ENCODE measurements around the gene KRT9.

Gene KRT9

DNA sequence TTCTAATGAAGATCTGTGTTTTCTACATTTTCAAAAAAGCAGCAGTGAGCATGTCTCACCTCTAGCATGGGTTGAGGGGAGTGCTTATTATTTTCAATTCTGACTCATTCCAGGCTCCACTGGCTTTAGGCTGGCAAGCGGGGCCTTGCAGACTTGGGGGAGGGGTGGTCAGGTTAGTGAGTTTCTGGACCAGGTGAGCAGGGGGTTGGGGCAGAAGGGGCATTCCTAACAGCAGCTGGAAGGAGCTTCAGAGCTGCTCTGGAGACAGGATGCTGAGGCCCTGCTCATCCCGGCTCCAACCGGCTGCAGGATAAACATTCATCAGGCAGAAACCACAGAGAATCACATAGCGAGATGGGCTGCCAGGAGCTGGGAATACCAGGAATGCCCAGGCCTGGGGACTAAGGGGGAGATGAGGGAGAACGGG lies 33.3 kb downstream of the KRT9 start:
- TF ChIP-seq, protein P1, sequence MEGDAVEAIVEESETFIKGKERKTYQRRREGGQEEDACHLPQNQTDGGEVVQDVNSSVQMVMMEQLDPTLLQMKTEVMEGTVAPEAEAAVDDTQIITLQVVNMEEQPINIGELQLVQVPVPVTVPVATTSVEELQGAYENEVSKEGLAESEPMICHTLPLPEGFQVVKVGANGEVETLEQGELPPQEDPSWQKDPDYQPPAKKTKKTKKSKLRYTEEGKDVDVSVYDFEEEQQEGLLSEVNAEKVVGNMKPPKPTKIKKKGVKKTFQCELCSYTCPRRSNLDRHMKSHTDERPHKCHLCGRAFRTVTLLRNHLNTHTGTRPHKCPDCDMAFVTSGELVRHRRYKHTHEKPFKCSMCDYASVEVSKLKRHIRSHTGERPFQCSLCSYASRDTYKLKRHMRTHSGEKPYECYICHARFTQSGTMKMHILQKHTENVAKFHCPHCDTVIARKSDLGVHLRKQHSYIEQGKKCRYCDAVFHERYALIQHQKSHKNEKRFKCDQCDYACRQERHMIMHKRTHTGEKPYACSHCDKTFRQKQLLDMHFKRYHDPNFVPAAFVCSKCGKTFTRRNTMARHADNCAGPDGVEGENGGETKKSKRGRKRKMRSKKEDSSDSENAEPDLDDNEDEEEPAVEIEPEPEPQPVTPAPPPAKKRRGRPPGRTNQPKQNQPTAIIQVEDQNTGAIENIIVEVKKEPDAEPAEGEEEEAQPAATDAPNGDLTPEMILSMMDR (IDR thresholded peaks at IDR 0.05) = no peak

DNA sequence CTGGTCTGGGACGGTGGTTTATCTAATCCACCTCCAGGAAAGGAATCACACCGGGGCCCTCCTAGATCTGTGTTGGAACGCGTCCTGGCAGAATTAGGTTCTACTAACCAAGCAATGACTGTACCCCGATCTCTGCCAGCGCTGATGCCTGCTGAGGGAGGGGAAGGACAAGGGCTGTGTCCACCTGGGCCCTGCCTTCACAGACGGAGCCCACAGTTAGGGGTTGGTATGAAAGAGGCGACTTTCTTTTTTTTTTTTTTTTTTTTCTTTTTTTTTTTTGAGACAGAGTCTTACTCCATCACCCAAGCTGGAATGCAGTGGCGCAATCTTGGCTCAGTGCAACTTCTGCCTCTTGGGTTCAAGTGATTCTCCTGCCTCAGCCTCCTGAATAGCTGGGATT lies 33.9 kb downstream of the KRT9 start:
- TF ChIP-seq, protein P1 (IDR thresholded peaks at IDR 0.05) = no peak

DNA sequence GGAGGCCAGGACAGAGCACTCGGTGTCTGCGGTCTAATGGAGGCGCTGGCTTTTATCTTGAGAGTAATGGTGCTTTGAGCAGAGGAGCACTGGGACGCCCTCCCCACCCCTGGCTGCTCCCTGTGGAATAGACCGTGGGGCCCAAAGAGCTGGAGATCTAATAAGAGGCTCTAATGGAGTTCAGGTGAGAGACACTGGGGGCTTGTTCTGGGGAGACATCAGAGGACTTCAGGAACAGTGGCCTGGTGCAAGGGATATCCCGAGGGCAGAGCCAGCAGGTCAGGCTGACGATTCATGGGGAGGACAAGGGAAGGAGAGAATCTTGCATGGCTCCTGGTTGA lies 34.3 kb downstream of the KRT9 start:
- TF ChIP-seq, protein P1 (IDR thresholded peaks at IDR 0.05) = no peak

DNA sequence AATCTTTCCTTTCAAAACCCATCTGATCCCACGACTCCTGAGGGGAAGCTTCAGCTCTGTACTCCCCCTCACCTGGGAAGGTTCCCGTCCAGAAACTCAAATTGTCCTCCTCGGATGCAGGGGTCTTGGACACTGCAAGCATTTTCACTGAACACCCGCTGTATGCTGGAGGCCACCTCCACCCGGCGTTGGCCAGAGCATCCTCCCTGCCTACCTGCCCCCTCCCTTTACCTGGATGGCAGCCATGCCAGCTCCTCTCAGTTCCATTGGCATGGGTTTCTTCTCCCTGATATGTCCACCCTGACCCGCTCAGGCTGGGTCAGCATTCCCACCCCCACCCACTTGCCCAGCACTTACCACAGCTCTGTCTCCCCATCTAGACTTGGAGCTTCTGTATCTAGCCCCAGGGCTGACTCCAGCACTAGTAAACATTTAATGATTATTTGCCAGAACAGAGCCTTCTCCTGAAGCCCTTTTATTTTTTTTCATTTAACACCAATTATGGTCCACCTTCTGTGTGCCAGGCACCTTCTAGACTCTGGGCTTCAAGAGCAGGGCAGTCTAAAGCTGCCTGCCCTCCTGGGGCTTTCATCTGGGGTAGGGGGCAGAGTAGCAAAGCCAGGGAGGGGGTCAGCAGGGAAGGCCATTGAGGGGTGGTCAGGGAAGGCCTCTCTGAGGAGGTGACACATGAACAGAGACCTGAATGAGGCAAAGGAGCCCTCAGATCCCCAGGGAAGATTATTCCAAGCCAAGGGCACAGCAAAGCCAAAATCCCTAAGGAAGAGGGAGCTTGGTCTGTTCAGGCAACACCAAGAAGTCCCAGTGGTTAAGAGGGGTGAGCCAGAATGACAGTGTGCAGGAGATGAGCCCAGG lies 34.9 kb downstream of the KRT9 start:
- TF ChIP-seq, protein P1 (IDR thresholded peaks at IDR 0.05) = no peak

DNA sequence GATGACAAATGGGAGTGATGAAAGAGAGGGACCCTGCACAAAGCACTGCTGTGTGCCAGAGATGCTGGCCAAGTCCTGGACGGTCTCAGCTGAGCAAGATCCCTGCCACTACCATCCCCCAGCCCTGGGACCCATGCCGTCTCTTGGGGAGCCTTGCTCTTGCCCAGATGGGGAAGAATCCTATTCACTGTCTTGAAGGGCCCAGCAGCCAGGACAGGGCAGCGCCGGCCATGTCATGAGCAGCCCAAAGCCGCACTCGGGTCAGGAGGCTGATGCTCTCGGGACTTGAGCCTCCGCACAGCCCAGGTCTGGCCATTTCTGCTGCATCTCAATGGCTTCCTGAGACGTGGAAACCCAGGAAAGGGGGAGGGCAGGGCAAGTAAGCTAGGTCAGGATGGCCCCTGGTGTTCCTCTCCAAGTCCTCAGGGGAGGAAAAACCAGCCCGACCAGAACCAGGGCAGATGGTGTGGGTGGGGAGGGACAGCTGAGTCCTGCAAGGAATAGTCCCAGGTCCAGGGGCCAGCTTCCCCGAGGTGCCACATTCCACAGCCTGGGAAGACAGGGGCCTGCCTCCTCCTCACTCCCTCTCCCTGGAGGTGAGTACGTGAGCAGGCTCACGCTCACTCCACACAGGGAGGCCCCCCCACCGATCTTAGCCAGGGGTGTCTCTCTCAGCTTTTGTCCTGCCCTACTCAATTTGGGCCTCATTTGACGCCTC lies 35.9 kb downstream of the KRT9 start:
- TF ChIP-seq, protein P1 (IDR thresholded peaks at IDR 0.05) = no peak

DNA sequence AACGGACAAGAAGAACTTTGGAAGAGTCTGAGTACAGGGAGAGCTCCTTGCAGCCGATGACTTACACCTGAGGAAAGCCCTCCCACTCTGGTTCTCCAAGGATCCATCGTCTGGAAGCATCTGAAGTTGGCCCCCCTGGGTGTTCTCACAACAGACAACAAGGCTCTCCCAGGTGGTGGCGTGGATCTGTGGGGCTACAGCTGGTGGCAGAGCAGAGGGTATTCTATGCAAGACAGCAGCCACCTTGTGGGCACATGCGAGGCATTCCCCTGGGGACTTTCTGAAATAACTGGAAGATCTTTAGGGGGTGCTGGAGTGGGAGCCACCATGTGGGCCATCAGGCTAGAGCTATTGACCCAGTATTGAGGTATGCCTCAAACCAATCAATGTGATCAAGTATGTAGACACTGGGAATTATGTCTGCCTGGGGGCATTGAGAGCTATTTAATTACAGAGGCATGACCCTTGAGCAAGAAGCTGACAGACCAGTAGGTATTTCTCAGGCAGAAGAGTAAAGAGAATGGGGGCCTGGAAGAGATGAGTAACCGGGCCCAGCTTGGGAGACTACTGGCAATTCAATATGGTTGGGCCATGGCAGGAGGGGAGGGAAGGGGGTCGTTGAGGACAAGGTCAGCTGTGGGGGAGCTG lies 36.8 kb downstream of the KRT9 start:
- TF ChIP-seq, protein P1 (IDR thresholded peaks at IDR 0.05) = no peak

DNA sequence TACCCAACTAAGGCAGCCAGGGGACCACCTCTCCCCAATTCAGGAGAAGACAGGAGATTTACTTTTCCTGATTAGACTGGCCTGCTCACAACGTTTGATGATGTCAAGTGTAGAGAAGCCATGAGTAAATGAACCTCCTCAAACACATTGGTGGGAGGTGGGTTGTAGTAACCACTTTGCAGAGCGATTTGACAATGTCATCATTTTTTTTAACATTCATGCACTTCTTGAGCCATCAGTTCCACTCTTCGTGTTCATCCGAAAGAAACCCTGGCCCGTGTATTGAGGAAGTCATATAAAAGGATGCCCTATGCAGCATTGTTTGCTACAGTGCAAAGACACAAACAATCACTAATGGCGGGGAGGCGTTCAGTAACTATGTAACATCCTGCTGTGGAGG lies 38.2 kb downstream of the KRT9 start:
- TF ChIP-seq, protein P1 (IDR thresholded peaks at IDR 0.05) = no peak
